GM20000 (cell line): ENCODE measurements around the gene PLA2R1.
"Not testable (repeated sequence)": the region's sequence is repeated elsewhere in the genome, so short reads cannot be mapped to it uniquely, and the experiment has no call there.

Source experiments
- DNase-seq: peaks from one replicate; pipeline ENCODE4 v3.0.0; 2012; ENCODE audit warnings: low spot score
- CTCF ChIP-seq: IDR thresholded peaks from 2 replicates; pipeline ENCODE4 v1.5.1; 2012; ENCODE audit warnings: mild to moderate bottlenecking, control low read depth; ENCODE audit errors: extremely low read depth, missing control alignments

PLA2R1 gene

GRCh38 chr2:159982842-159983785 is 79.3 kb downstream of the PLA2R1 start:
- DNase-seq = no peak
- no peak for TF ChIP-seq CTCF

GRCh38 chr2:159982270-159982669 is 80.1 kb downstream of the PLA2R1 start:
- TF ChIP-seq CTCF = no peak
- DNase-seq = no peak

- TF ChIP-seq CTCF = no peak
- DNase-seq = no peak
Observed at GRCh38 chr2:159976527-159977160, 85.8 kb downstream of the PLA2R1 start.

- no peak for TF ChIP-seq CTCF
- no peak for DNase-seq
Observed at GRCh38 chr2:159973325-159973724, 89.1 kb downstream of the PLA2R1 start.

GRCh38 chr2:159971365-159972152 is 90.9 kb downstream of the PLA2R1 start:
- DNase-seq = no peak
- TF ChIP-seq CTCF = no peak

- not testable (repeated sequence) for DNase-seq
Observed at GRCh38 chr2:159970548-159970947, 91.9 kb downstream of the PLA2R1 start.

GRCh38 chr2:159968279-159968900 is 94.0 kb downstream of the PLA2R1 start:
- TF ChIP-seq CTCF = peak; percentile 64
- peak; percentile 43 for DNase-seq
